ENCODE results near the gene SEMA6B.

GRCh38 chr19:4554717-4555116 lies 4.8 kb downstream of the SEMA6B start:
- TF ChIP-seq, protein P1, sequence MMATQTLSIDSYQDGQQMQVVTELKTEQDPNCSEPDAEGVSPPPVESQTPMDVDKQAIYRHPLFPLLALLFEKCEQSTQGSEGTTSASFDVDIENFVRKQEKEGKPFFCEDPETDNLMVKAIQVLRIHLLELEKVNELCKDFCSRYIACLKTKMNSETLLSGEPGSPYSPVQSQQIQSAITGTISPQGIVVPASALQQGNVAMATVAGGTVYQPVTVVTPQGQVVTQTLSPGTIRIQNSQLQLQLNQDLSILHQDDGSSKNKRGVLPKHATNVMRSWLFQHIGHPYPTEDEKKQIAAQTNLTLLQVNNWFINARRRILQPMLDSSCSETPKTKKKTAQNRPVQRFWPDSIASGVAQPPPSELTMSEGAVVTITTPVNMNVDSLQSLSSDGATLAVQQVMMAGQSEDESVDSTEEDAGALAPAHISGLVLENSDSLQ (IDR thresholded peaks at IDR 0.05): no peak
- TF ChIP-seq FOXK2 (IDR thresholded peaks at IDR 0.05): no peak
- no peak for TF ChIP-seq SPI1 (IDR thresholded peaks at IDR 0.05; ENCODE audit: borderline replicate concordance, insufficient read depth, low read depth, low read length)
- TF ChIP-seq, protein P2, sequence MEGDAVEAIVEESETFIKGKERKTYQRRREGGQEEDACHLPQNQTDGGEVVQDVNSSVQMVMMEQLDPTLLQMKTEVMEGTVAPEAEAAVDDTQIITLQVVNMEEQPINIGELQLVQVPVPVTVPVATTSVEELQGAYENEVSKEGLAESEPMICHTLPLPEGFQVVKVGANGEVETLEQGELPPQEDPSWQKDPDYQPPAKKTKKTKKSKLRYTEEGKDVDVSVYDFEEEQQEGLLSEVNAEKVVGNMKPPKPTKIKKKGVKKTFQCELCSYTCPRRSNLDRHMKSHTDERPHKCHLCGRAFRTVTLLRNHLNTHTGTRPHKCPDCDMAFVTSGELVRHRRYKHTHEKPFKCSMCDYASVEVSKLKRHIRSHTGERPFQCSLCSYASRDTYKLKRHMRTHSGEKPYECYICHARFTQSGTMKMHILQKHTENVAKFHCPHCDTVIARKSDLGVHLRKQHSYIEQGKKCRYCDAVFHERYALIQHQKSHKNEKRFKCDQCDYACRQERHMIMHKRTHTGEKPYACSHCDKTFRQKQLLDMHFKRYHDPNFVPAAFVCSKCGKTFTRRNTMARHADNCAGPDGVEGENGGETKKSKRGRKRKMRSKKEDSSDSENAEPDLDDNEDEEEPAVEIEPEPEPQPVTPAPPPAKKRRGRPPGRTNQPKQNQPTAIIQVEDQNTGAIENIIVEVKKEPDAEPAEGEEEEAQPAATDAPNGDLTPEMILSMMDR (IDR thresholded peaks at IDR 0.05 in 2 of 3, conservative IDR thresholded peaks at IDR 0.05 in 1 of 3; ENCODE audit: control insufficient read depth in 2 of 3, extremely low read depth in 1 of 3, insufficient read depth in 1 of 3, low read depth in 3 of 3, low read length in 3 of 3): no peak
- TF ChIP-seq, protein P3, sequence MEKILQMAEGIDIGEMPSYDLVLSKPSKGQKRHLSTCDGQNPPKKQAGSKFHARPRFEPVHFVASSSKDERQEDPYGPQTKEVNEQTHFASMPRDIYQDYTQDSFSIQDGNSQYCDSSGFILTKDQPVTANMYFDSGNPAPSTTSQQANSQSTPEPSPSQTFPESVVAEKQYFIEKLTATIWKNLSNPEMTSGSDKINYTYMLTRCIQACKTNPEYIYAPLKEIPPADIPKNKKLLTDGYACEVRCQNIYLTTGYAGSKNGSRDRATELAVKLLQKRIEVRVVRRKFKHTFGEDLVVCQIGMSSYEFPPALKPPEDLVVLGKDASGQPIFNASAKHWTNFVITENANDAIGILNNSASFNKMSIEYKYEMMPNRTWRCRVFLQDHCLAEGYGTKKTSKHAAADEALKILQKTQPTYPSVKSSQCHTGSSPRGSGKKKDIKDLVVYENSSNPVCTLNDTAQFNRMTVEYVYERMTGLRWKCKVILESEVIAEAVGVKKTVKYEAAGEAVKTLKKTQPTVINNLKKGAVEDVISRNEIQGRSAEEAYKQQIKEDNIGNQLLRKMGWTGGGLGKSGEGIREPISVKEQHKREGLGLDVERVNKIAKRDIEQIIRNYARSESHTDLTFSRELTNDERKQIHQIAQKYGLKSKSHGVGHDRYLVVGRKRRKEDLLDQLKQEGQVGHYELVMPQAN (conservative IDR thresholded peaks at IDR 0.05): no peak
- TF ChIP-seq NFYA (IDR thresholded peaks at IDR 0.05; ENCODE audit: borderline replicate concordance, low read depth, low read length): no peak

All from GM12878 (cell line).